Measurements from ENCODE around the gene GCDH.
"Not testable (repeated sequence)": the region's sequence is repeated elsewhere in the genome, so short reads cannot be mapped to it uniquely, and the experiment has no call there.

The GCDH gene

DNA sequence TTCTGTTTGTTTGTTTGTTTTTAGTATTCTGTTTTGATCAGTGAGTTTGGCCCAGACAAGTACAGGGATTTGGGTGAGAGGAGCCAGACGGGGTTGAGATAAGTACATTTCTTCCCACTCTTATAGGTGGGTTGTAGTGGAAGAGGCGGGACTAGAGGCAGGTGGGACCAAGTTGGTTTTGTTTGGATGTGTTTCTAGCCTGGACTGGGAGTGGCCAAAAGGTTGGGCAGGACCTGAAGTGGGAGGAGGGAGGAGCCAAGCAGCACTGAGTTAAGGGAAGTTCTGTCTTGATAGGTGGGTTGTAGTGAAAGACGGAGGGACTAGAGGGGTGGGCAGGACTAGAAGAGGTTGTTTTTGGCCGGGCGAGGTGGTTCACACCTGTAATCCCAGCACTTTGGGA, 18.7 kb upstream of the GCDH start:
- DNase-seq (ENCODE audit: extremely low read depth in 1 of 2, low read depth in 1 of 2), result no peak

- DNase-seq (ENCODE audit: extremely low read depth in 1 of 2, low read depth in 1 of 2), result peak in 1 of 2 donors; percentile 32
These were observed 17.7 kb upstream of the GCDH start for GRCh38 chr19:12872941-12873890.

DNA sequence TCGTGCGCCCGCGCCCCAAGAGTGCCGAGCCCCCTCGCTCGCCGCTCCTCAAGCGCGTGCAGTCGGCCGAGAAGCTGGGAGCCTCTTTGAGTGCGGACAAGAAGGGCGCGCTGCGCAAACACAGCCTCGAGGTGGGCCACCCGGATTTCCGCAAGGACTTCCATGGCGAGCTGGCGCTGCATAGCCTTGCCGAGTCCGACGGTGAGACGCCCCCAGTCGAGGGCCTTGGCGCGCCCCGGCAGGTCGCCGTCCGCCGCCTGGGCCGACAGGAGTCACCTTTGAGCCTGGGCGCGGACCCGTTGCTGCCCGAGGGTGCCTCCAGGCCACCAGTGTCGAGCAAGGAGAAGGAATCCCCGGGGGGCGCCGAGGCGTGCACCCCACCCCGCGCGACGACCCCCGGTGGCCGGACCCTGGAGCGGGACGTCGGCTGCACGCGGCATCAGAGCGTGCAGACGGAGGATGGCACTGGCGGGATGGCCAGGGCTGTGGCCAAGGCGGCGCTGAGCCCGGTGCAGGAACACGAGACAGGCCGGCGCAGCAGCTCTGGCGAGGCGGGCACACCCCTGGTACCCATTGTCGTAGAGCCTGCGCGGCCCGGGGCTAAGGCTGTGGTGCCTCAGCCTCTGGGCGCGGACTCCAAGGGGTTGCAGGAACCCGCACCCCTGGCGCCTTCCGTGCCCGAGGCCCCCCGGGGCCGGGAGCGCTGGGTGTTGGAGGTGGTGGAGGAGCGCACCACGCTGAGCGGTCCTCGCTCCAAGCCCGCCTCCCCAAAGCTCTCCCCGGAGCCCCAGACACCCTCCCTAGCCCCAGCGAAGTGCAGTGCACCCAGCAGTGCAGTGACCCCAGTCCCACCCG, 16.8 kb upstream of the GCDH start:
- no peak for DNase-seq (ENCODE audit: extremely low read depth in 1 of 2, low read depth in 1 of 2)

DNA sequence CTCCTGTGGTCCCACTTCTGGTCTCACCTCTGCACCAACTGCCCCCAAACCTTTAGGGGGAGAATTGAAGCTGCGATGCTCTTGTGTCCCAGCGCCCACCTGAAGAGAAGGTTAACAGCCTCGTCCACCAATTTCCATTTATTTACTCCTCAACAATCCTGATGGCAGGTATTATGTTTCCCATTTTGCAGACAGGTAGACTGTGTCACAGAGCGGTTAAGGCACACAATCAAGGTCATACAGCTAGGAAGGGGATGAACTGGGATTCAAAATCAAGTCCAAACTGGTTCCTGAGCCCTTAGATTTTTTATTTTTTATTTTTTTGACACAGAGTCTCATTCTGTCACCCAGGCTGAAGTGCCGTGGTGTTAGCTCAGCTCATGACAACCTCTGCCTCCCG, 15.9 kb upstream of the GCDH start:
- no peak for DNase-seq (ENCODE audit: extremely low read depth in 1 of 2, low read depth in 1 of 2)

DNA sequence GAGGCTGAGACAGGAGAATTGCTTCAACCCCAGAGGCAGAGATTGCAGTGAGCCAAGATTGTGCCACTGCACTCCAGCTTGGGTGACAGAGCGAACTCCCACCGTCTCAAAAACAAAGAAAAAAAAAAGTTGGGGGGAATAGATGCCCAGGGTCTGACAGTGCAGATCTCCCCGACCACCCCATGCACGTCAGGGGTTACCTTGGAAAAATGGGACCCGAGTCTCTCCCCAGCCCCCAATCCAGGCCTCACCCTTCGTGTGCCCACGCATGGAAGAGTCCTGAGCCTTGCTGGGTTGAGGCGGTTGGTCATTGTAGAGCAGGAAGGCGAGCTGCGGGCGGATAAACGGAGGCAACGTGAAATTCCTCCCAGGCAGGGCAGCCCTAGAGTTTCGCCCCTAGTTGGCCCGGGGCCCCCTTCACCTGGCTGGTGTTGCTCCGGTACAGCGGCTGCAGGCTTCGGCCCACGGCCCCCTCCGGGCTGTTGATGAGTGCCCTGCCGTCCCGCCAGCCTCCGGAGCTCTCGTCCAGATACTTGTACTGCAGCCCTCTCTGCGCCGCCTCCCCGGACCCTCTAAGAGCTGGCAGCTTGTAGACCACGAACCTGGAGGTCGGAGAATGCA, 10.3 kb upstream of the GCDH start:
- DNase-seq (ENCODE audit: extremely low read depth in 1 of 2, low read depth in 1 of 2), result no peak

GRCh38 chr19:12881172-12881808, 9.7 kb upstream of the GCDH start, which contains the start of gene DNASE2:
DNASE2 (minus strand) TSS chr19:12881449; CDS start chr19:12881375, 74 bp downstream.
- peak; percentile 72 to 74 for DNase-seq (ENCODE audit: extremely low read depth in 1 of 2, low read depth in 1 of 2)

DNA sequence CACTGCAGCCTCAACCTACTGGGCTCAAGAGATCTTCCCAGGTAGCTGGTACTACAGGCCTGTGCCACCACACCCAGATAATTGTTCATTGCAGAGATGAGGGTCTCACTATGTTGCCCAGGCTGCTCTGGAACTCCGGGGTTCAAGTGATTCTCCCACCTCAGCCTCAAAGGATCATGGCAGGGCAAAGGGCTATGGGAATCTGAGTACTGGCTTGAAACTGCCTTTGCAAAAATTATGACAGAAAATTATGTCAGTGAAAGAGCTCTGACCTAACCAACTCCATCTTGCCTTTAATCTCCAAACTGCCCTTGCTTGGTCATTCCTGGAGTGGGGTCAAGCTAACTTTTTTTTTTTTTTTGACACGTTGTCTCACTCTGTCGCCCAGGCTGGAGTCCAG, 8.4 kb upstream of the GCDH start:
- DNase-seq (ENCODE audit: extremely low read depth in 1 of 2, low read depth in 1 of 2), result no peak

- DNase-seq (ENCODE audit: extremely low read depth in 1 of 2, low read depth in 1 of 2), result no peak
These were observed 6.8 kb upstream of the GCDH start for GRCh38 chr19:12884202-12884601.

DNA sequence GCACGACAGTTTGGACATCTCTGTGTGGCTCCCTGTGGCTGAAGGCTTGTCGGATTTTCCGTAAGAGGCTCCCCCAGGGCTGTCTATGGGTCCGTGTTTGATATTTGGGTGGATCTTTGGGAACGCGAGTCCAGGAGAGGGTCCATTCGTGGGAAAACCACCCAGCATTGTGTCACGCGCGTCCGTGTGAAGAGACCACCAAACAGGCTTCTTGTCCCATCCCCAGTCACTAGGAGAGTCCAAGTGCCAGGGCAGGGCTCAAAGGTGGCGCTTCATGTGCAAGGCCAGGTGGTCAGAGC, 6.4 kb upstream of the GCDH start:
- DNase-seq (ENCODE audit: extremely low read depth in 1 of 2, low read depth in 1 of 2), result no peak

- peak; percentile 60 to 71 for DNase-seq (ENCODE audit: extremely low read depth in 1 of 2, low read depth in 1 of 2)
These were observed 5.8 kb upstream of the GCDH start for GRCh38 chr19:12884926-12885748.

DNA sequence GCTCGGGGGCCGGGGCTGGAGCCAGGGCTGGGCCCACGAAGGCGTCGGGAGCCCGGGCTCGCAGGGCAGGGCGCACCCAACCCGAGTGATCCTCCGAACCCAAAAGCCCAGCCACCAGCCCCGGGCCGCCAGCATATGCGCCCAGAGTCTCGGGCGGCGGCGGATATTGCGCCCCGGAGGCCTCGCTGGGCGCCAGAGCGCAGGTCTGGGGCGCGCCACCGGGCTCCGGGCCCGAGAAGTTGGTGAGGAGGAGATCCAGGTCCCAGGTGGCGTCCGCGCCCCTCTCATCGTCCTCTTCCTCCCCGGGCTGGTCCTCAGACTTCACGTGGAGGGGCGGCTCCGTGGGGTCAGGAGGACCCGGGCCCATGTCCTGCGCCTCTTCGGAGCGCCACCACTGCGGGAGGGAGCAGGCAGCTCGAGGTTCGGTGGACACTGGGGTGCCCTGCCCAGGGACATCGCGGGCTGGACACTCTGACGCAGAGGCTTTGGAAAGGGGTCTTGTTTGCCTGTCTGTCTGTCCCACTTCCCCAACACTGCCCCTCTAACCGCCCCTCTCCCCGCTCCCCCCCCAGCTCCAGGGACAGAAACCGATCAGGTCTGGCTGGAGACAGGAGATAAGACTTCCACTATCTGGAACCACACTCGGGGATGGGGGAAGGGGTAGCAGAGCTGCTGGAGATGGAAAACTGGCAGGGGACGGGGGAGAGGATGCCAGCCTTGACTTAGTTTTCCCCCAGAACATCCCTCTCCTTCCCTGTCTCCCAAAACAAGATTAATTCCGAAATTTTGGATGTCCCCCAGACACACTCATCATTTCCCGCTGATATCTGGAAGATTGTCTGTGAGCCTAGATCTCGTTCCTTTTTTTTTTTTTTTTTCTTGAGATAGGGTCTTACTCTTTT, 5.0 kb upstream of the GCDH start:
- no peak for DNase-seq (ENCODE audit: extremely low read depth in 1 of 2, low read depth in 1 of 2)

DNA sequence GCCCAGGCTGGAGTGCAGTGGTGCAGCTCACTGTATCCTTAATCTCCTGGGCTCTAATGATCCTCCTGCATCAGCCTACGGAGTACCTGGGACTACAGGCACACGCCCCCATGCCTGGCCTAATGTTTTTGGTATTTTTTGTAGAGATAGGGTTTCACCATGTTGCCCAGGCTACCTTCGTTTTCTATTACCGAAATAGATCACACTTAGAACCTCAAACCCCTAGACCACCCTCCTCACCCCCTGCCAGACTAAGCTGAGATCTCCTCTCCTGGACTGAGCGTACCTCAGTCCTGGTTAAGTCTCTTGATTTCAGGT, 4.3 kb upstream of the GCDH start:
- no peak for DNase-seq (ENCODE audit: extremely low read depth in 1 of 2, low read depth in 1 of 2)

- no peak for DNase-seq (ENCODE audit: extremely low read depth in 1 of 2, low read depth in 1 of 2)
These were observed 3.8 kb upstream of the GCDH start, which contains the start of gene KLF1 for GRCh38 chr19:12886969-12887747. KLF1 (minus strand) TSS chr19:12887201; CDS start chr19:12887140, 61 bp downstream.

DNA sequence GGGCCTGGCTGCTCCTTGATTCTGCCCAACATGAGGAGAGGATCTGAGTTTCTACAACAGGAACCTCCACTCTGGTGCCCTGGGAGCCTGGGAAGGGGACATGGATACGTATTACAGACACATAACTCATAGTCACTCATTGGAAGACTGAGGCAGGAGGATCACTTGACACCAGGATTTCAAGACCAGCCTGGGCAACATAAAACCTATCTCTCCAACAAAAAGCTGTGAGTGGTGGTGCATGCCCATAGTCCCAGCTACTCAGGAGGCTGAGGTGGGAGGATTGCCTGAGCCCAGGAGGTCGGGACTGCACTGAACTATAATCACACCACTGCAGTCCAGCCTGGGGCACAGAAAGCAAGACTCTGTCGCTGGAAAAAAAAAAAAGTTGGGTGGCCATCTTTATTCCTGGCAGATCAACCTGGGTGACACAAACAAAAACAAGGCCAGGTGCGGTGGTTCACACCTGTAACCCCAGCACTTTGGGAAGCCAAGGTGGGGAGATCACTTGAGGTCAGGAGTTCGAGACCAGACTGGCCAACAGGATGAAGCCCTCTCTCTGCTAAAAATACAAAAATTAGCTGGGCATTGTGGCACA, 2.9 kb upstream of the GCDH start:
- no peak for DNase-seq (ENCODE audit: extremely low read depth in 1 of 2, low read depth in 1 of 2)

GRCh38 chr19:12890299-12890786, 617 bp upstream of the GCDH start:
- DNase-seq (ENCODE audit: extremely low read depth in 1 of 2, low read depth in 1 of 2), result not testable (repeated sequence)

- DNase-seq (ENCODE audit: extremely low read depth in 1 of 2, low read depth in 1 of 2), result no peak
These were observed 627 bp downstream of the GCDH start for GRCh38 chr19:12891553-12892021.

- DNase-seq (ENCODE audit: extremely low read depth in 1 of 2, low read depth in 1 of 2), result no peak
These were observed 2.6 kb downstream of the GCDH start for GRCh38 chr19:12893582-12893981.

DNA sequence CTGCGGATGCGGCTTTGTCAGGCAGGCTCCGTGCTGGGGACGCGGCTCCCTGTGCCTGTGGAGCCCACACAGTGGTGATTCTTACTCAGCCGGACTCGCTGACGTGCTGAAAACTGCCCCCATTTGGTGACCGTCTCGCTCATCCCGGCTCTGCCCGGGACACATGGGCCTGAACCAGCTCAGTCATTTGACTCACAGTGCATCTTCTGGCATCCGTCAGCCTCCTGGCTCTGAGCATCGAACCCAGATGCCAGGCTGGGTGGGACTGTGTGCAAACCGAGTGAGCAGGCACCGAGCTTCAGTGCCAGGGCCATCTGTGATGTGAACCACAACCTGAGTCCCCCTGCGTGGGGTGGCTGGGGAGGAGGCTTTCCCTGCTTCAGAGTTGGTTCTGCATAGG, 5.5 kb downstream of the GCDH start:
- DNase-seq (ENCODE audit: extremely low read depth in 1 of 2, low read depth in 1 of 2), result no peak
